GOT3 (cell line): Measurements from ENCODE around the gene TRPM6.

Experiments used
- DNase-seq: peaks from one replicate; lab custom pipeline; 2025; ENCODE audit warnings: mixed read lengths; lab: John Stamatoyannopoulos, UW

The TRPM6 gene

GRCh38 chr9:74711341-74711740 lies 176.4 kb downstream of the TRPM6 start:
- no peak for DNase-seq

GRCh38 chr9:74697535-74697934 lies 190.2 kb downstream of the TRPM6 start:
- DNase-seq: no peak

GRCh38 chr9:74696520-74696919 lies 191.2 kb downstream of the TRPM6 start:
- DNase-seq: no peak

- no peak for DNase-seq
Measured at GRCh38 chr9:74691058-74691457, 196.7 kb downstream of the TRPM6 start.

GRCh38 chr9:74683322-74683721 lies 204.4 kb downstream of the TRPM6 start:
- DNase-seq: no peak

- no peak for DNase-seq
Measured at GRCh38 chr9:74681906-74682305, 205.8 kb downstream of the TRPM6 start.

GRCh38 chr9:74674077-74674476 lies 213.6 kb downstream of the TRPM6 start:
- DNase-seq: no peak
